Activated CD4-positive, alpha-beta T cell treated with anti-CD3 and anti-CD28 coated beads for 1 hour (primary cell): ENCODE data around the gene NLRC3.

Experiments used
- DNase-seq: peaks from one replicate; pipeline ENCODE4 v3.0.0-alpha.2; 2020

NLRC3 gene

DNA sequence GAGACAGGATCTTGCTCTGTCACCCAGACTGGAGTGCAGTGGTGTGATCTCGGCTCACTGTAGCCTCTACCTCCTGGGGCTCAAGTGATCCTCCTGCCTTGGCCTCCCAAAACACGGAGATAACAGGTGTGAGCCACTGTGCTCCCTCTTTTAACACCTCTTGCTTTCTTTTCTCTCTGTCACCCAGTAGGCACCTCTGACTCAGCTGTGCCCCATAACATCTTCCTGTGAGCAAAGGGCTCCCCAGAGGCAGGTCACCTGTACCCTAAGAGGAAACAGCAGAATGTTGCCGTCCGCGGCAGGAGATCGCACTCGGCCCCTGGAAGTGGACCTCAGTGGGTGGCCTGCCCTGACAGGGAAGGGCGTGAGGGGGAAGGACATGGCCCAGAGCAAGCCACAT is 918 bp upstream of the NLRC3 start:
- DNase-seq, result peak; percentile 34

- no peak for DNase-seq
Measured at GRCh38 chr16:3576211-3576610, 992 bp downstream of the NLRC3 start.

GRCh38 chr16:3575491-3575890 is 1.7 kb downstream of the NLRC3 start:
- DNase-seq, result no peak

GRCh38 chr16:3574195-3574594 is 3.0 kb downstream of the NLRC3 start:
- DNase-seq, result no peak

- no peak for DNase-seq
Measured at GRCh38 chr16:3573146-3573815, 3.9 kb downstream of the NLRC3 start.

DNA sequence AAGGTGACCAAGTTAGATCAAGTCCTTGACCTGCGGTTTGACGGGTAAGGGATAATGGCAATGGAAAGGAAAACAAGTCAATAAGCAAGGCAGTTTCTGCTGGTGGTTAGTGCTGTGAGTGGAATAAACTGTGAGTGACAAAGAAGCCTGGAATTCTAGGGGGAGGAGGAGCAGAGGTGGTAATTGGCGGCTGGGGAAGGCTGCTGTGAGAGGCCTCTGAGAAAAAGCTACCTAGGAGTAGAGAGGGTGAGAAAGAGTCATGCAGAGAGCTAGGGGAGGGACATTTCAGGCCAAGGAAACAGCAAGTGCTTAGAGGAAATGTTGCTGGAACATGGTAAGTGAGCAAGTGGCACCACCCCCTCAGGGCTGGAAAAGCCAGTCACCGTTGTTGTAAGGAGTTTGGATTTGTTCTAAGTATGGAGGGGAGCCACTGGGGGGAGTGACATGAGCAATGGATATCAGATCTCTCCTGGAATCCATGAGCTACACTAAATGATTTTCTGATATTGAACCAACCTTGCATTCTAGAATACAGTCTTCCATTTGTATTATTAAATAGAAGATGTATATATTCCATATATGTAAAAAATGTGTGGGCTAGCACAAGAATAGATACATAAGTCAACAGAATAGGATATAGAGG is 6.7 kb downstream of the NLRC3 start:
- DNase-seq, result no peak

DNA sequence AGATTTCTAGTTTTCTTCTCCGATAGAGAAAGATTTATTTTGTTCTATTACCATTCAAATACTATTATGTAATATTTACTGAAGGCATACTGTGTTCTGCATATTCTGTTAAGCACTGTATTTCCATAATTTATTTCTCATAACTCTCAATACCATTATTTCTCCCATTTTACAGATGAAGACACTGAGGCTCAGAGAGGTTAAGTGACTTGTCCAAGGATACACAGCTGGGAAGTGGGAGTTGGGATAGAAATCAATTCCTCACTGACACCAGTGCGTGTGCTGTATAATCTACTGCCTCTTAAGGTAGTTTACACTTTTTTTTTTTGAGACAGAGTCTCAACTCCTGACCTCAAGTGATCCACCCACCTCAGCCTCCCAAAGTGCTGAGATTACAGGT is 7.4 kb downstream of the NLRC3 start:
- no peak for DNase-seq

DNA sequence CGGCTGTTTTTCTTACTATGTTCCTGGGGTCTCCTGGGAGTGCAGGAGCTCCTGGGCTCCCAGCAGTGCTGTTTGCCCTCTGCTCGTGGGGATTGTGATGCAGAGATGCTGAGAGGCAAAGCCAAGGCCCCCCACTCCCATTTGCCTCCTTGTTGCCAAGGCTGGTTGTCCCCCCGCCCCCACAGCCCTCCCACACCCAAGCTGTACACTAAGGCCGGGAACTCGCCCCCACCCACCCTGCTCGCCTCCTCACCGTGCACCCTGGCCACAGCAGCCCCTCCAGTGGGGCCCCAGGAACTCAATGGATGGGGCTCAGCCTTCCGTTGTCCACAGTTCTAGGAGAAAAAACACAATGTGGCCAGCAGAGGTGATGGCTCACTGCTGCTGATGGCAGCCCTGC is 10.2 kb downstream of the NLRC3 start:
- DNase-seq, result no peak

DNA sequence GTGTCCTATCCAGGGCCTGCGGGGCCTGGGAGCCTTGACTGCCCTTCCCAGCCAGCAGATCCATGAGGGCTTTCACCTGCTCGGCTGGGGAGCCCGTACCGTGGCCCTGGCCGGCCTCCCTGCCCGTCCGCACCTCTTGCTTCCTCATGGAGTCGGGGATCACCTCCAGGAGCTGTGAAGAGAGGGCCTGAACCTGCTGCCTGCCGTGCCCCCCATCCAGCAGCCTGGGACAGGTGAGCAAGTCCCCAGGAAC is 12.4 kb downstream of the NLRC3 start:
- no peak for DNase-seq

DNA sequence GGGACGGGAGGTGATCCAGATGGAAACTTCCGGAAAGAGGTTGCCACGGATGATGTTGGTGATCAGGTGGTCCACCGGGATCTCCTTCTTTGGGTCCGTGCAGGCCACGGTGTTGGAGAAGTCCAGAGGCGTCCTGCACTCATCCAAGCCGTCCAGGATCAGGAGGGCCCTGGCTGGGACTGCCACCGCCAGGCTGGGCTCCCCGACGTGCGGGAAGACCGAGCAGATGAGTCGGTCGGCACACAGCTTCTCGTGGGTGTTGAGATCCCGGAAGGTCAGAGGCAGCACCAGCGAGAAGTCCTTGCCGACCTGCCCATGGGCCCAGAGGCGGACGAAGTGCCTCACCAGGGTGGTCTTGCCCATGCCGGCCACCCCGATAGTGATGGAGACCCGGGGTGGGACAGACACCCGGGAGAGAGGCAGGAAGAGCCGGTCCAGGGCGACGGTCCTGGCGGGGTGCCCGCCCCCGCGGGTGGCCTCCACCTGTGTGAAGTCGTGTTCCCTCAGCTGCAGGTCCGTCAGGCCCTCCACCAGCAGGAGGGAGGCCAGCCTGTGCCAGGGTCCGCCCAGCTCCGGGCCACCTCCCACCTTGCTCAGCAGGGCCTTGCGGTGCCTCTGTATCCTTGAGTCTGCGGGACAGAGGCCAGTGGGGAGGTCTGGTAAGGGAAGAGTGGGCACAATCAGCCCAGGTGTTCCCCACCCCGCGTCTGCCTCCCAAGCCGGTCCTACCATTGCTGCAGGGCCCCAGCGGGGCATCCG is 12.9 kb downstream of the NLRC3 start:
- no peak for DNase-seq

DNA sequence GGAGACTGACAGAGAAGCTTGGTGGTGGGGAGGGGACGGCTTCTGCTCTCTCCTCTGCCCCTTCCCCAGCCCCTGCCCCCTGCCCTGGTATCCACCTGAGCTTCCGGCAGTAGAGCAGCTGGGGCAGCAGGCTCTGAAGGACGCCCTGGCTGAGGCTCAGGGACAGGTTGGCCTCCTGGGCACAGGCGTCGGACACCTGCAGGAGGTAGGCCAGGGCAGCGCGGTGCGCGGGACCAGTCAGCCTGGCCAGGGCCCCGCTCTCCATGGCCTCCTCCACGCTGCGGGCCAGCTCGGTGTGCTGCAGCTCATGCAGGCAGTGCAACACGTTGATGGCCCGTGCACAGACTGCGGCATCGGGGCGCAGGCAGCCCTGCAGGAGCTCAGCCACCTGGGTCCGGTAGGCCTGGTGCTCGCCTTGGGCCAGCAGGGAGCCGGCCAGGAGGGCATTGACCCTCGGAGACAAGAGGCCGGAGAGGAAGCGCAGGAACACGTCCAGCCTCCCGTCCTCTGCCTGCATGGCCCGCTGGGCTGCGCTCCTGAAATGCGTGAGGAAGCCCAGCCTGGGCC is 14.2 kb downstream of the NLRC3 start:
- DNase-seq, result no peak

DNA sequence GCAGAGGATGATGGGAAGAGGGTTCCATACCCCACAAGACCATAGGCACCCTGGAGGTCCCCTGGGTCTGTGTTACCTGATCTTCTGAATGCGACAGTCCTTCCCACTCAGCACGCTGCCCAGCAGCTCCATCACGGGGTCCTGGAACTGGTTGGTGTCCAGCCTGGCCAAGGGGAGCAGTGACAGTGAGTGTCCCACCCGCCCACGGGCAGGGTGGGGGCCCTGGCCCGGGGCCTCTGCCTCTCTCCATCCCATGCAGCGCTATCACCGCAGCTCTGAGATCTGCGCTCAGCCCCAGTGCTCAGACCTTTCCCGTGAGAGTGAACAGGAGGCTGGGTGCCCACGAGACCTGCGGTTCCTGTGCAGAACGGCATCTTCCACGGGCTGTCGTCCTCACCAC is 15.6 kb downstream of the NLRC3 start:
- no peak for DNase-seq

GRCh38 chr16:3554351-3554928 is 22.8 kb downstream of the NLRC3 start:
- no peak for DNase-seq

- no peak for DNase-seq
Measured at GRCh38 chr16:3553138-3553923, 23.9 kb downstream of the NLRC3 start.

- no peak for DNase-seq
Measured at GRCh38 chr16:3550851-3551847, 26.1 kb downstream of the NLRC3 start.

DNA sequence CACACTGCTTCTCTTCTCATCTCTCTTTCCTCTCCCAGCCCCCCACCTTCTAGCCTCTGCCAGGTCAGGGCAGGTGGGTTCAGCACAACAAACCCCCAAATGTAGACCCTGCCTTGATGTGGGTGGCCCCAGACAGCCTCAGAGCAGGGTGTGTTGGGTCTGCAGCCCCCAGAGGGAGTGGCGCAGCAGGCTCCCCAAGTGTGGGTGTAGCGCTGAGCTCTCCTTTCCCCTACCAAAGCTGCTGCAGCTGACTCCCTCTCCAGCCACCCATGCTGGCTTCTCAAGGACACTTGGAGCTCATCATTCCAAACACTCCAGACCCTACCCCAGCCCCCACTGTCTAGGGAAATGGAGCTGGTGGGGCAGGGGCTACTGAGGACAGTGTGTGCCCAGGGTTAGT is 27.3 kb downstream of the NLRC3 start:
- no peak for DNase-seq

DNA sequence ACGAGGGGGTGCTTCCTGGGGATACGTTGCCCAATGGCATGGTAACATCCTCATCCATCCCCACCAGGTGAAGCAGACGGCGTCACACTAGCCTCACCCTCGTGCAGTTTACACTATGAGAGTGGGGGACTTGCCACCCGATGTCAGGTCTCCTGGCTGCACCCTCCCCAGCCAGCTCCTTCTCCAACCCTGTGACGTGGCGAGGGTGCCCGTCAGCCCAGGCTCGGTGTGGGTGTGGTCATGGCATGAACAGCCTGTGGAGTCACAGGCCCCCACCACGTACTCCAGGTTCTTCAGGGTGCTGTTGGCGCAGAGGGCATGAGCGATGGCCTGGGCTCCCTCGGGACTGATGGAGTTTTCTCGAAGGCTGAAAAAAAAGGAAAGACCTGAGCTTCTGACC is 28.3 kb downstream of the NLRC3 start:
- DNase-seq, result no peak

DNA sequence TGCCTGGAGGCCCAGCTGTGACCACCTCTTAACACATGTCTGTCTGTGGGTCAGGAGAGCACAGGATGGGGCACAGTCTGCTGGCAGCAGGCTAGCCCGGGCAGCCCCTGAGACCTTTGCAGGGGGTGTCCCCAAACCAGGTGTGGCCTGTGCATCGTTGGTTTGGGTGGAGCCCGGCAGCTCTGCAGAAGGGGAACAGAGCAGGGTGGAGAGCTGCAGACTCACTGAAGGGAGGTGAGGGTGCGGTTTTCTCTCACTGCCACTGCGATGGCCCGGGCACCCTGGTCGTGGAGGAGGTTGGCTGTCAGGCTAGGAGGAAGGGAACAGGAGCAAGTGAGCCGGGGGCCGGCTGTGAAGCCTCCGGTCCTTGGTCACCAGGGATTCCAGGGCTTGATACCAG is 28.8 kb downstream of the NLRC3 start:
- no peak for DNase-seq

DNA sequence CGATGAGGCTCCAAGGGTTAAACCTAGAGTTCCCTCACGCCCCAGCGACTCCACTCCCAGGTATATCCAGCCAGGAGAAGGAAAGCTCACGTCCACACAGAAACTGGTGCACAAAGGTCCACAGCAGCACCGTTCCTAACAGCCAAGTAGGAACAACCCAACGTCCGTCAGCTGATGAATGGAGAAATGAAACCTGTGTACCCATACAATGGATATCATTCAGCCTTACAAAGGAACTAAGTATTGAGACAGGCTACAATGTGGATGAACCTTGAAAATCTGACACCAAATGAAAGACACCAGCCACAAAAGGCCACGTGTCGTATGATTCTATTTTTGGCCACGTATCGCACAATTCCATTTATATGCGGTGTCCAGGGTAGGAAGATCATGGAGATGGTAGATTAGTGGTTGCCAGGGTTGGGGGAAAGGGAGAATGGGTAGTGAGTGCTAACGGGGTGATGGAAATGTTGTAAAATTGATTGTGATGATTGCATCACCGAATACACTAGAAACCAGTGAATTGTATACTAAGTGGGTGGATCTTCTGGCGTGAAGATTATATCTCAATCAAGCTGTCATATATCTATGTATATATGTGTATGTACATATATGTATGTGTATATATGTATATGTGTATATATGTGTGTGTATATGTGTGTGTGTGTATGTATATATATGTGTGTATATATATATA is 30.1 kb downstream of the NLRC3 start:
- DNase-seq, result no peak

DNA sequence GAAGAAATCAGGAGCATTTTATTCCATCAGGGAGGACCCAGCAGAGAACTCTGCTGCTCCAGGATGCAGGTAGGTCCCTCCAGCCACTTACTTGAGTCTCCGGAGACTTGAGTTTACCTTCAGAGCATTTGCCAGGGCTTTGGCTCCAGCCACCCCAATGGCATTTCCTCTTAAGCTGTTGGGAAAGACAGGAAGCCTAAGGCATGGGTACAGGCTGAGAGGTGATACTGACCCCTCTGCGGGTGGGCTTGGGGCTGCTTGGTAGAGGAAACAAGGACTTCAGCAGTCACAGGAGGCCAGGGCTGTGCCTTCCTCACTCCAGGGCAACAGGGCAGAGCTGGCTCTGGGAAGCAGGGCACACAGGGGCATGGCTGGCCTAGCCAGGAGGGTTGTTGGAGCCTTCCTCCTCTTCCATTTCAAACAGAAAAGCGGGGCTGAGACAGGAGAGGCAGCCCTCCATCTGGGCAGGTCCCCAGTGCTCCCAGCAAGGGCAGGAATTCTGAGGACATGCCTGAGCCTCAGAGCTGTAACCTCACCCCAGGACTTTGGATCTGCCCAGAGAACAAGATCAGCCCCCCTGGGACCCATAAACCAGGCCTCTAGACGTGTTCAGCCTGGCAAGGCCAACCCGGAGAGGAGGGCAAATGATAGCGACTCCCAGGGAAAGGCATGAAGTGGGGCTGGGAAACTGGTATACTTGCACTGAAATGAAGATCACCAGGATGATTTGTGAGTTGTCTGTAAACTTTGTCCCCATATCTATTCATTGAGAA is 34.4 kb downstream of the NLRC3 start:
- DNase-seq, result no peak
